Body of pancreas (tissue), 4 donors: ENCODE data around the gene PHF21A. TPM values are rescaled to one million over a fixed set of nuclear protein-coding genes. Genes with fewer than 3 reads are reported as not detected.

ENCODE experiments used
- ATAC-seq: fragments of 150-250 bp; one replicate; pipeline ENCODE4 v1.9.1; 2016
- DNase-seq, 4 donors: peaks; one replicate each; pipeline ENCODE4 v3.0.0-alpha.2; 2019
- H3K27ac ChIP-seq, 4 donors: fragments of 200-600 bp; sonication (generic); 1 replicate in 3 of 4; 2 replicates in 1 of 4; pipeline versions ENCODE4 v1.5.1 to v1.6.1; 2016 to 2019; ENCODE audit warnings: mild to moderate bottlenecking in 1 of 4, mixed read lengths in 1 of 4, moderate library complexity in 1 of 4
- H3K27me3 ChIP-seq, 2 donors: fragments of 200-600 bp; sonication (generic); one replicate each; pipeline ENCODE4 v1.6.0; 2016; ENCODE audit warnings: mild to moderate bottlenecking in 1 of 2
- H3K36me3 ChIP-seq, 2 donors: fragments of 200-600 bp; sonication (generic); replicated peaks in 1 of 2; 2 replicates each; pipeline ENCODE4 v1.5.1; 2016; ENCODE audit warnings: low read depth in 2 of 2; ENCODE audit not compliant: insufficient read depth in 1 of 2
- H3K4me1 ChIP-seq: fragments of 200-600 bp; sonication (generic); one replicate; pipeline ENCODE4 v1.6.0; 2016
- H3K4me3 ChIP-seq, 2 donors: fragments of 200-600 bp; sonication (generic); 1 replicate in 1 of 2; 2 replicates in 1 of 2; pipeline ENCODE4 v1.5.1; 2016 to 2019
- H3K9me3 ChIP-seq, 3 donors: fragments of 200-600 bp; sonication (generic); 1 replicate in 2 of 3; 2 replicates in 1 of 3; pipeline ENCODE4 v1.5.1; 2016
- CTCF ChIP-seq, 7 experiments: fragments of 450-650 bp in 4 of 7; fragments of 200-600 bp in 3 of 7; sonication (generic) in 3 of 7; IDR thresholded peaks; one replicate each; pipeline ENCODE4 v1.5.1; 2016 to 2019; ENCODE audit warnings: antibody characterized with exemption in 7 of 7
- POLR2A ChIP-seq, 3 donors: fragments of 450-650 bp; IDR thresholded peaks; one replicate each; pipeline ENCODE4 v1.6.1; 2016; ENCODE audit warnings: antibody characterized with exemption in 3 of 3, mild to moderate bottlenecking in 2 of 3
- WGBS, 2 donors: methylation state at CpG; one replicate each; pipeline ENCODE4 v1.1.5; 2017; 5-methylcytosine and 5-hydroxymethylcytosine counted together
- intact Hi-C: fragments of 100-400 bp; cut with DNase I; formaldehyde crosslinking; loops from one replicate; pipeline ENCODE4 v1.15.1; 2023
- total RNA-seq, 2 donors: library from RNA; depleted of rRNA; stranded (reverse); fragments of >200 nt; gene quantifications; one replicate each; pipeline ENCODE4 v1.1.0, GENCODE V29; 2016

PHF21A gene
- total RNA-seq, 2 donors from 2014 or later, result 11.7 to 49.4 TPM

GRCh38 chr11:45921561-45922424, 199.5 kb downstream of the PHF21A start:
- H3K36me3 ChIP-seq, result no peaks in the 10 kb centered on the region
- no peaks in the 10 kb centered on the region for H3K27me3 ChIP-seq
- peaks cover 49% of the 10 kb centered on the region for H3K4me1 ChIP-seq
- DNase-seq (peak; percentile 91 to 97 (median 96)), ATAC-seq (peak; percentile 67)
- peak; percentile 87 to 93 (median 91) for TF ChIP-seq POLR2A (IDR thresholded peaks at IDR 0.05)
- TF ChIP-seq CTCF (IDR thresholded peaks at IDR 0.05), result peak in 3 of 7 experiments; percentile 22 to 25 (median 23)
- H3K27ac ChIP-seq, result peak overlapping the region; percentile 90 to 97 (median 96)
- peak overlapping the region; percentile 9 to 57 for H3K4me3 ChIP-seq
- no peaks in the 10 kb centered on the region for H3K9me3 ChIP-seq
- 10 to 12% methylated on average over 22 to 54 of the region's 54 CpGs for WGBS, 2 donors
- intact Hi-C loops, result no loop called here

DNA sequence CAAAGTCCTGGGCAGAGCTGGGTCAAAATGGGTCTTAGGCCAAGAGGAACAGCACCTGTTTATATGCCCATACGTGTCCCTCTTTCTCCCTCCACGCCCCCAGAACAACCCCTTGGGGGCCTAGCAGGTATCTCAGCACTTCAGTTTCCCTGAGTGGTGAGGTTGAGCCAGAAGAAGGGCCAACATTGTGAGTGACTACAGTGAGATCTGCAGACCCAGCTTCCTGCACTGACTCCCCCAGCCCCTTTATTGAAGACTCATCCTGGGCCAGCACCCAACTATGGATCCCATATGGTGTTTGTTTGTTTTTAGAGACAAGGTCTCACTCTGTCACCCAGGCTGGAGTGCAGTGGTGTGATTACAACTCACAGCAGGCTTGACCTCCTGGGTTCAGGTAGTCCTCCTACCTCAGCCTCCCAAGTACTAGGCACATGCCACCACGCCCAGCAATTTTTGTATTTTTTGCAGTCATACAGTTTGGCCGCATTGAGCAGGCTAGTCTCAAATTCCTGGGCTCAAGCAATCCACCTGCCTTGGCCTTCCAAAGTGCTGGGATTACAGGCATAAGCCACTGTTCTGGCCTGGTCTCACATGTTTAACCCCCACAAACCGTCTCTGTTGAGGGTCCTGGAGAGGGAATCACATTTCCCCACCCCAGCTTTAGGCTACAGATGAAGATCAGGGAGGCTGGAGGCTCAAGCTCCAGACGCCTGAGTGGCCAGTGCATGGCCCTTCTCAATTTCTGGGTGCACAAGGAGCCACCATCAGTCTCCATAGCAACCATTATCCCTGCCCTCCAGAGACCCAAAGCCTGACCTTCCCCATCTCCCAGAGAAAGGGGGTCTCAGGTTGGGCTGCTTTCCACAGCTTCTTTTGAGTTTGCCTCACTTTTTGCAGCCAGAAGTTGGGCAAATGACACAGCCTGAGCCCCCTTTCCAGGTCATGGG, 200.4 kb downstream of the PHF21A start:
- no peak for TF ChIP-seq CTCF (IDR thresholded peaks at IDR 0.05)
- no peak for TF ChIP-seq POLR2A (IDR thresholded peaks at IDR 0.05)
- H3K27ac ChIP-seq, result peak overlapping the region; percentile 90 to 97 (median 96)

GRCh38 chr11:45919806-45920530, 201.3 kb downstream of the PHF21A start:
- Histone ChIP-seq H3K4me1 (peaks cover 60% of the 10 kb centered on the region), H3K36me3 (peaks cover 0 to 1% of the 10 kb centered on the region in 2 donors), H3K9me3 (no peaks in the 10 kb centered on the region), H3K27ac (peak overlapping the region in 3 of 4 donors; percentile 90 to 97 (median 97)), H3K27me3 (no peaks in the 10 kb centered on the region), H3K4me3 (no peak overlapping the region)
- DNase-seq, result peak in 3 of 4 donors; percentile 1 to 13 (median 10)
- WGBS, 2 donors, result 71 to 91% methylated on average over 13 of the region's 13 CpGs
- intact Hi-C loops, result no loop called here
- ATAC-seq, result no peak
- no peak for TF ChIP-seq POLR2A (IDR thresholded peaks at IDR 0.05)
- no peak for TF ChIP-seq CTCF (IDR thresholded peaks at IDR 0.05)

More for the DNA sequence above, 200.4 kb downstream of the PHF21A start:
- Histone ChIP-seq H3K4me3 (no peak overlapping the region), H3K27me3 (no peaks in the 10 kb centered on the region), H3K9me3 (no peaks in the 10 kb centered on the region), H3K36me3 (no peaks in the 10 kb centered on the region), H3K4me1 (peaks cover 59% of the 10 kb centered on the region)
- WGBS, 2 donors, result 76 to 83% methylated on average over 6 of the region's 6 CpGs
- intact Hi-C loops, result no loop called here
- ATAC-seq (no peak), DNase-seq (peak in 2 of 4 donors; percentile 2 to 10)

- H3K27ac ChIP-seq, result peak overlapping the region in 3 of 4 donors; percentile 93 to 97 (median 96)
- DNase-seq (peak in 1 of 4 donors; percentile 10), ATAC-seq (no peak)
- intact Hi-C loops, result no loop called here
- H3K27me3 ChIP-seq, result no peaks in the 10 kb centered on the region
- no peaks in the 10 kb centered on the region for H3K9me3 ChIP-seq
- TF ChIP-seq CTCF (IDR thresholded peaks at IDR 0.05) (no peak), POLR2A (IDR thresholded peaks at IDR 0.05) (no peak)
- no peak overlapping the region for H3K4me3 ChIP-seq
- H3K4me1 ChIP-seq, result peaks cover 60% of the 10 kb centered on the region
- H3K36me3 ChIP-seq, result peaks cover 6 to 10% of the 10 kb centered on the region in 2 donors
- WGBS, 2 donors, result 62 to 70% methylated on average over 7 of the region's 7 CpGs
Observed at GRCh38 chr11:45918962-45919675, 202.1 kb downstream of the PHF21A start.
